MM.1S (cell line): ENCODE measurements around the gene CCDC92B.

Experiments used
- EZH2 ChIP-seq: fragments of 300-600 bp; sonication (generic); optimal IDR thresholded peaks from 2 replicates; pipeline ENCODE3; 2017; ENCODE audit warnings: low read depth, mild to moderate bottlenecking, antibody characterized with exemption, low read length, mixed read lengths
- EZH2phosphoT487 ChIP-seq: fragments of 300-600 bp; sonication (generic); IDR thresholded peaks from 2 replicates; pipeline ENCODE4 v1.6.1; 2018; ENCODE audit warnings: antibody characterized with exemption, low read length
- TF ChIP-seq, protein P1 (sequence below): fragments of 300-600 bp; sonication (generic); IDR thresholded peaks from 2 replicates; pipeline ENCODE4 v1.5.1; 2016; ENCODE audit warnings: antibody characterized with exemption, low read length, mixed read lengths

DNA sequence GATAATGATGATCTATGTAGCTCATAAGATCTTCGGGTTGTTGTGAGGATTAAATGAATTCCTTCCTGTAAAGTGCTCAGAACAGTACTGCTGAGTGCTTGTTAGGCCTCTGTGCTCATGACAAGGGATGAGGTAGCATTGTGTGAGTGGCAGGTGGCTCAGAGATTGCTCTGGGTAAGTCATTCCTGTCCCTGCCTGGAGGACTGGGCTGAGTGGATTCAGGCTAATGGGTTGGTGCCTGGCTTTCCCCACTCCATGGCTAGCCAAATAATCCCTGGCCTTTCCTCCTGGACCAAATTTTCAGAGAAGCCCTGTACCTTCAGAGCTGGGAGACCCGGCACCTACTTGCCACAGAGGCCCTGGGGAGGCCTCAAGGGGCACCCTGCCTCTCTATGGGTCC is 1.3 kb upstream of the CCDC92B start:
- TF ChIP-seq EZH2phosphoT487 (no peak), EZH2 (no peak)
- TF ChIP-seq, protein P1, sequence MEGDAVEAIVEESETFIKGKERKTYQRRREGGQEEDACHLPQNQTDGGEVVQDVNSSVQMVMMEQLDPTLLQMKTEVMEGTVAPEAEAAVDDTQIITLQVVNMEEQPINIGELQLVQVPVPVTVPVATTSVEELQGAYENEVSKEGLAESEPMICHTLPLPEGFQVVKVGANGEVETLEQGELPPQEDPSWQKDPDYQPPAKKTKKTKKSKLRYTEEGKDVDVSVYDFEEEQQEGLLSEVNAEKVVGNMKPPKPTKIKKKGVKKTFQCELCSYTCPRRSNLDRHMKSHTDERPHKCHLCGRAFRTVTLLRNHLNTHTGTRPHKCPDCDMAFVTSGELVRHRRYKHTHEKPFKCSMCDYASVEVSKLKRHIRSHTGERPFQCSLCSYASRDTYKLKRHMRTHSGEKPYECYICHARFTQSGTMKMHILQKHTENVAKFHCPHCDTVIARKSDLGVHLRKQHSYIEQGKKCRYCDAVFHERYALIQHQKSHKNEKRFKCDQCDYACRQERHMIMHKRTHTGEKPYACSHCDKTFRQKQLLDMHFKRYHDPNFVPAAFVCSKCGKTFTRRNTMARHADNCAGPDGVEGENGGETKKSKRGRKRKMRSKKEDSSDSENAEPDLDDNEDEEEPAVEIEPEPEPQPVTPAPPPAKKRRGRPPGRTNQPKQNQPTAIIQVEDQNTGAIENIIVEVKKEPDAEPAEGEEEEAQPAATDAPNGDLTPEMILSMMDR = no peak
